Eye (tissue), 1 donor: Measurements from ENCODE around the gene LMO7.

Experiments used
- DNase-seq: peaks from one replicate; pipeline ENCODE4 v3.0.0-alpha.2; 2015

The LMO7 gene

GRCh38 chr13:75635828-75636435 is at the start of gene LMO7:
Gene LMO7 (plus strand): TSS chr13:75636330. CDS start chr13:75636658, 328 bp downstream.
- peak; percentile 68 for DNase-seq

- DNase-seq = no peak
Measured at GRCh38 chr13:75587679-75588078, 48.5 kb upstream of the LMO7 start.

- DNase-seq = no peak
Measured at GRCh38 chr13:75596657-75597182, 39.4 kb upstream of the LMO7 start.

- no peak for DNase-seq
Measured at GRCh38 chr13:75600371-75600770, 35.8 kb upstream of the LMO7 start.

- no peak for DNase-seq
Measured at GRCh38 chr13:75603038-75603437, 33.1 kb upstream of the LMO7 start.

- no peak for DNase-seq
Measured at GRCh38 chr13:75607447-75607846, 28.7 kb upstream of the LMO7 start.

- DNase-seq = no peak
Measured at GRCh38 chr13:75610466-75610865, 25.7 kb upstream of the LMO7 start.

GRCh38 chr13:75612354-75612753 is 23.8 kb upstream of the LMO7 start:
- DNase-seq = no peak

GRCh38 chr13:75617230-75617629 is 18.9 kb upstream of the LMO7 start:
- DNase-seq = no peak

- DNase-seq = no peak
Measured at GRCh38 chr13:75618308-75618707, 17.8 kb upstream of the LMO7 start.

- DNase-seq = no peak
Measured at GRCh38 chr13:75620020-75620419, 16.1 kb upstream of the LMO7 start.

- DNase-seq = no peak
Measured at GRCh38 chr13:75621147-75621546, 15.0 kb upstream of the LMO7 start.

GRCh38 chr13:75628801-75629200 is 7.3 kb upstream of the LMO7 start:
- no peak for DNase-seq

- peak; percentile 30 for DNase-seq
Measured at GRCh38 chr13:75633285-75633684, 2.8 kb upstream of the LMO7 start.

- DNase-seq = peak; percentile 51
Measured at GRCh38 chr13:75635101-75635827, 866 bp upstream of the LMO7 start.

- peak; percentile 79 for DNase-seq
Measured at GRCh38 chr13:75636436-75637180, 478 bp downstream of the LMO7 start.

- peak; percentile 58 for DNase-seq
Measured at GRCh38 chr13:75637181-75637750, 1.1 kb downstream of the LMO7 start.

GRCh38 chr13:75639454-75639853 is 3.3 kb downstream of the LMO7 start:
- no peak for DNase-seq

- DNase-seq = no peak
Measured at GRCh38 chr13:75641026-75641425, 4.9 kb downstream of the LMO7 start.

GRCh38 chr13:75643182-75643581 is 7.1 kb downstream of the LMO7 start:
- DNase-seq = no peak

- DNase-seq = no peak
Measured at GRCh38 chr13:75643693-75644092, 7.6 kb downstream of the LMO7 start.

GRCh38 chr13:75645141-75645540 is 9.0 kb downstream of the LMO7 start:
- no peak for DNase-seq

- DNase-seq = no peak
Measured at GRCh38 chr13:75647126-75647784, 11.1 kb downstream of the LMO7 start.
